Heart left ventricle (tissue), 16 donors: ENCODE results near the gene FOXJ3. TPM values are rescaled to one million over a fixed set of nuclear protein-coding genes. Genes with fewer than 3 reads are reported as not detected.

ENCODE experiments used
- ATAC-seq, 4 donors: fragments of 200-7000 bp; cut with Tn5 transposase; one replicate each; pipeline ENCODE4 v1.9.1; 2020 to 2022; ENCODE audit warnings: moderate library complexity in 4 of 4, mild to moderate bottlenecking in 3 of 4, moderate number of reproducible peaks in 1 of 4
- DNase-seq, 5 donors: peaks; one replicate each; pipeline ENCODE4 v3.0.0-alpha.2; 2020
- H3K27ac ChIP-seq, 12 donors: fragments of 200-600 bp; sonication (generic) in 4 of 12; one replicate each; pipeline versions ENCODE4 v1.5.0 to v1.8.0; 2016 to 2022; ENCODE audit warnings: mild to moderate bottlenecking in 2 of 12
- H3K27me3 ChIP-seq, 9 donors: fragments of 200-600 bp; sonication (generic) in 2 of 9; one replicate each; pipeline versions ENCODE4 v1.5.1 to v1.8.0; 2016 to 2022; ENCODE audit warnings: mild to moderate bottlenecking in 3 of 9
- H3K36me3 ChIP-seq, 9 donors: fragments of 200-600 bp; sonication (generic) in 2 of 9; one replicate each; pipeline versions ENCODE4 v1.5.0 to v1.8.0; 2018 to 2022; ENCODE audit warnings: mild to moderate bottlenecking in 2 of 9
- H3K4me1 ChIP-seq, 12 donors: fragments of 200-600 bp; sonication (generic) in 4 of 12; one replicate each; pipeline versions ENCODE4 v1.5.0 to v1.8.0; 2016 to 2022; ENCODE audit warnings: mild to moderate bottlenecking in 3 of 12
- H3K4me3 ChIP-seq, 12 donors: fragments of 200-600 bp; sonication (generic) in 4 of 12; one replicate each; pipeline versions ENCODE4 v1.5.0 to v1.8.0; 2017 to 2022; ENCODE audit warnings: mild to moderate bottlenecking in 9 of 12, moderate library complexity in 4 of 12
- H3K9me3 ChIP-seq, 12 donors: fragments of 200-600 bp; sonication (generic) in 4 of 12; one replicate each; pipeline versions ENCODE4 v1.5.0 to v1.8.0; 2016 to 2022; ENCODE audit warnings: mild to moderate bottlenecking in 1 of 12
- POLR2A ChIP-seq, 2 donors: fragments of 450-650 bp; IDR thresholded peaks; one replicate each; pipeline ENCODE4 v1.6.1; 2017; ENCODE audit warnings: antibody characterized with exemption in 2 of 2, mild to moderate bottlenecking in 2 of 2, moderate library complexity in 2 of 2
- WGBS, 4 donors: extraction: QIAGEN DNeasy Blood & Tissue Kit in 2 of 4; methylation state at CpG; one replicate each; pipeline versions ENCODE4 v1.1.5 to v1.1.7; 2013 to 2018; 5-methylcytosine and 5-hydroxymethylcytosine counted together
- intact Hi-C, 10 donors: fragments of 100-400 bp; cut with DNase I; formaldehyde crosslinking; loops; one replicate each; pipeline versions ENCODE4 v1.11.1 to v1.14.2; 2022
- polyA plus RNA-seq, 2 donors: library from polyadenylated mRNA; stranded (reverse); fragments of 200-250 nt; gene quantifications; one replicate each; pipeline ENCODE4 v1.2.3, GENCODE V29; 2013
- total RNA-seq, 9 donors: library from RNA; depleted of rRNA in 2 of 9; stranded (reverse); fragments of >200 nt in 2 of 9; fragmentation: NEBNext Ultra II Directional in 3 of 9; extraction: Animal tissue kit (Norgen Biotek cat#: 25700) in 3 of 9; gene quantifications; one replicate each; pipeline versions ENCODE4 v1.1.0 to v1.2.4, GENCODE V29; 2016 to 2023
- TF ChIP-seq, protein P1 (sequence below), 12 donors: fragments of 200-600 bp; sonication (generic) in 4 of 12; IDR thresholded peaks; one replicate each; pipeline versions ENCODE4 v1.5.0 to v1.8.0; 2018 to 2022; ENCODE audit warnings: antibody characterized with exemption in 12 of 12, mild to moderate bottlenecking in 5 of 12
- donor health status: ischemic (EF 13 %, LVEDD 7.1; RV severe dilation, severe dysfunction).
- donor health status: healthy with polysubstance abuse.
- donor health status: DM: no; HTN: yes; CAD: no.
- donor health status: DM: no; HTN: no; CAD: no.
- donor health status: ischemic (EF 25% LVEDD 6.9; RV normal size, moderate dysfunction).
- donor health status: ischemic (EF 25% LVEDD 5.7; RV mildly dilated, moderate dysfunction).
- donor health status: healthy.
- donor health status: DM: yes; HTN: yes; CAD: no.
- donor health status: ischemic (EF 35%, LVEDD 5.7; RV mildly dilated, moderate dysfunction).
- donor health status: nonischemic (EF 11% LVEDD 7.7; RV severe dilation, severe dysfunction).
- donor health status: DM: yes; HTN: yes; CAD: no.
- donor health status: PGD.
- donor health status: ischemic (EF 29% LVEDD 5.4; RV normal size, mild dysfunction).
- donor health status: nonischemic (EF 23%, LVEDD 6.1; RV moderate dilation, normal function).

Gene FOXJ3
- total and polyA plus RNA-seq, 11 donors: 10.8 to 48.8 (median 36.4) TPM

DNA sequence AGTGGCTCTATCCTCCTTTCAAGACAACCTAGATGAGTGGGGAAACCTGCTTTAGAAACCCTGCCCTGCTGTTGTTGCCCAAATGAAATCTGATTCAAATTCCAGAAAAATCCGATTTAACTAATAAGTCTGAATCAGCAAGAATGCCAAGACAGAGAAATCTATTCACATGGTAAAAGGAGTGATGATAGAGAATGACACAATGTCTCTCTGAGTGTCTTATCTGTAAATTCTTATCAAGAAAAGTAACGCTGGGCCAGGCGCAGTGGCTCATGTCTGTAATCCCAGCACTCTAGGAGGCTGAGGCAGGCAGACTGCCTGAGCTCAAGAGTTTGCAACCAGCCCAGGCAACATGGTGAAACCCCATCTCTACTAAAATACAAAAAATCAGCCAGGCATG lies 156.8 kb downstream of the FOXJ3 start:
- peaks cover 0 to 37% (median 18%) of the 10 kb centered on the region in 9 donors for H3K36me3 ChIP-seq
- H3K9me3 ChIP-seq: no peaks in the 10 kb centered on the region
- no peak overlapping the region for H3K4me3 ChIP-seq
- intact Hi-C loops: loop anchor here (5.0 to 10.0 kb wide), 9 partner anchors 144 to 603 kb away; partner anchors contain the start of genes FOXJ3 (in 3 of the 10), YBX1 (in 2 of the 10), PPCS (in 1 of the 10) and ZMYND12 (in 1 of the 10)
- H3K4me1 ChIP-seq: peaks cover 0 to 45% (median 23%) of the 10 kb centered on the region in 12 donors
- no peaks in the 10 kb centered on the region for H3K27me3 ChIP-seq
- no peak overlapping the region for H3K27ac ChIP-seq
- TF ChIP-seq, protein P1, sequence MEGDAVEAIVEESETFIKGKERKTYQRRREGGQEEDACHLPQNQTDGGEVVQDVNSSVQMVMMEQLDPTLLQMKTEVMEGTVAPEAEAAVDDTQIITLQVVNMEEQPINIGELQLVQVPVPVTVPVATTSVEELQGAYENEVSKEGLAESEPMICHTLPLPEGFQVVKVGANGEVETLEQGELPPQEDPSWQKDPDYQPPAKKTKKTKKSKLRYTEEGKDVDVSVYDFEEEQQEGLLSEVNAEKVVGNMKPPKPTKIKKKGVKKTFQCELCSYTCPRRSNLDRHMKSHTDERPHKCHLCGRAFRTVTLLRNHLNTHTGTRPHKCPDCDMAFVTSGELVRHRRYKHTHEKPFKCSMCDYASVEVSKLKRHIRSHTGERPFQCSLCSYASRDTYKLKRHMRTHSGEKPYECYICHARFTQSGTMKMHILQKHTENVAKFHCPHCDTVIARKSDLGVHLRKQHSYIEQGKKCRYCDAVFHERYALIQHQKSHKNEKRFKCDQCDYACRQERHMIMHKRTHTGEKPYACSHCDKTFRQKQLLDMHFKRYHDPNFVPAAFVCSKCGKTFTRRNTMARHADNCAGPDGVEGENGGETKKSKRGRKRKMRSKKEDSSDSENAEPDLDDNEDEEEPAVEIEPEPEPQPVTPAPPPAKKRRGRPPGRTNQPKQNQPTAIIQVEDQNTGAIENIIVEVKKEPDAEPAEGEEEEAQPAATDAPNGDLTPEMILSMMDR (IDR thresholded peaks at IDR 0.05): no peak
- TF ChIP-seq POLR2A (IDR thresholded peaks at IDR 0.05): no peak
- WGBS, 4 donors: 23 to 50% (median 45%) methylated on average over 3 of the region's 3 CpGs
- DNase-seq (peak in 1 of 5 donors; percentile 29), ATAC-seq (peak in 1 of 4 donors; percentile 16)

DNA sequence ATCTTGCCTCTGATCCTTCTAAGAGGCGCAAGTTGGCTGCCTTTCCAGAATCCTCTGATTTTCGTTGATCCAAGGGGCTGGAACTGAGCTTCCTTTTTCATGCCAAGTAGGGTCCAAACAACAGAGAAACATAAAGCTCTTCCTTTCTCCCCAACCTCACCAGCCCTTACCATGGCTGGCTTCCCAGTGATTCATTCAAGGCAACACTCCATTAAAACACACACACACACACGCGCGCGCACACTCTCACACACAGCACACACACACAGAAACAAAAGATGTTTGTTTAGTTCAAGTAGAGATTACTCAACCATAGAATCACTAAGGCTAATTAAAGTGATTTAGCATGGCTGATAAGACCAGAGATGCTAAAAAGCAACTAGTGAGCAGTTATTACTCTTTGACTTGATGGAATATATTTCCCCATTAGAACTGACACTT lies 157.5 kb downstream of the FOXJ3 start:
- H3K4me1 ChIP-seq: peaks cover 0 to 52% (median 28%) of the 10 kb centered on the region in 12 donors
- H3K36me3 ChIP-seq: peaks cover 0 to 37% (median 18%) of the 10 kb centered on the region in 9 donors
- 65 to 82% (median 76%) methylated on average over 6 of the region's 6 CpGs for WGBS, 4 donors
- no peaks in the 10 kb centered on the region for H3K9me3 ChIP-seq
- ATAC-seq: no peak
- TF ChIP-seq, protein P1 (IDR thresholded peaks at IDR 0.05): no peak
- no peak for TF ChIP-seq POLR2A (IDR thresholded peaks at IDR 0.05)
- no peaks in the 10 kb centered on the region for H3K27me3 ChIP-seq
- intact Hi-C loops: loop anchor here (2.0 to 10.0 kb wide), 10 partner anchors 145 to 603 kb away; partner anchors contain the start of genes FOXJ3 (in 5 of the 10), YBX1 (in 2 of the 10), PPCS (in 1 of the 10) and ZMYND12 (in 1 of the 10)
- H3K4me3 ChIP-seq: no peak overlapping the region
- H3K27ac ChIP-seq: no peak overlapping the region
- DNase-seq: peak in 1 of 5 donors; percentile 29

DNA sequence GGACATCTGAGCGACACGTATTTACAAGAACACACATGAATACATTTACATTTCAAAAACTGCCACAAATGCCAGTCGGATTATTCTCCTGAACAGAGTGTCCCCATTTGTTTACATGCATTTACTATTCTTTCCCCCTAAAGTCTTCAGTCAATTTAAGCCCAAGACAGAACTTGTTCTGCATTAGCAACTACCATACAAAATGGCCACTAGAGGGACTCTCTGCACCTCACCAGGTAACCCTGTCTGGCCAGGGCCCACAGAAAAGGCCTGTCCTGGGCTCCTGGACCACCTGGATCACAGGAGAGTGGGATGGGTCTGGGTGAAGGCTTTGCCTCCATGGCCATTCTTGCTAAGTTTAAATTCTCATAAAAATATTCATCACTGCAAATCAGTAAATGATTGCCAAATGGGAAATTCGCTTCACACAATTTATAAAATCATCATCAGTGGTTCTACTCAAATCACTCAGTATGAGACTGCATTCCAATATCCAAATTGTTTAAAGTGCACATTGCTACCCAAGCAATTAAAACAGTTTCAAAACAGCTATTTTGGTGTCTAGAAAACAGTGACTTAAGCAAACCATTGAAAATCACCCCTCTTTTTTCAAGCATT lies 158.0 kb downstream of the FOXJ3 start:
- H3K4me1 ChIP-seq: peaks cover 2 to 55% (median 32%) of the 10 kb centered on the region in 12 donors
- 79 to 86% (median 82%) methylated on average over 4 of the region's 4 CpGs for WGBS, 4 donors

More for the DNA sequence above, 158.0 kb downstream of the FOXJ3 start:
- TF ChIP-seq POLR2A (IDR thresholded peaks at IDR 0.05): no peak
- TF ChIP-seq, protein P1 (IDR thresholded peaks at IDR 0.05): peak; percentile 51 to 78 (median 68)
- no peak for ATAC-seq
- H3K9me3 ChIP-seq: no peaks in the 10 kb centered on the region
- peaks cover 0 to 35% (median 18%) of the 10 kb centered on the region in 9 donors for H3K36me3 ChIP-seq
- H3K4me3 ChIP-seq: no peak overlapping the region
- H3K27ac ChIP-seq: no peak overlapping the region
- DNase-seq: peak in 1 of 5 donors; percentile 25
- intact Hi-C loops: loop anchor here (2.0 to 10.0 kb wide), 10 partner anchors 145 to 602 kb away; partner anchors contain the start of genes FOXJ3 (in 5 of the 10), YBX1 (in 2 of the 10), PPCS (in 1 of the 10) and ZMYND12 (in 1 of the 10)
- H3K27me3 ChIP-seq: no peaks in the 10 kb centered on the region
